SK-N-SH (cell line): ENCODE results near the gene TAF1B. TPM values are rescaled to one million over a fixed set of nuclear protein-coding genes. Genes with fewer than 3 reads are reported as not detected.
"Not testable (repeated sequence)": the region's sequence is repeated elsewhere in the genome, so short reads cannot be mapped to it uniquely, and the experiment has no call there.

Experiments
- CTCF ChIA-PET: fragments of 300-600, 350-600 bp; formaldehyde crosslinking; extraction: SDS; loops from one replicate; lab custom pipeline; 2021; lab: Yijun Ruan, JAX
- POLR2A ChIA-PET: fragments of 350-600 bp; sonication (Branson Sonifier 250); formaldehyde crosslinking; extraction: SDS; loops from one replicate; lab custom pipeline; 2020; ENCODE audit warnings: antibody characterized with exemption, inconsistent platforms; lab: Yijun Ruan, JAX
- DNase-seq: peaks from one replicate; pipeline ENCODE4 v3.0.0; 2012
- H2AFZ ChIP-seq: fragments of 200-600 bp; sonication (generic); 2 replicates; pipeline ENCODE4 v1.8.1; 2016; ENCODE audit warnings: antibody characterized with exemption, mild to moderate bottlenecking, low read depth
- H3F3A ChIP-seq: fragments of 200-600 bp; sonication (generic); replicated peaks from 2 replicates; pipeline ENCODE3; 2016; ENCODE audit warnings: antibody characterized with exemption, mild to moderate bottlenecking; ENCODE audit not compliant: insufficient read depth
- H3K27ac ChIP-seq, 2 experiments: fragments of 200-500 bp in 1 of 2; fragments of 200-600 bp in 1 of 2; sonication (Bioruptor generic) in 1 of 2; sonication (generic), shearing (Covaris generic) in 1 of 2; 2 replicates each; pipeline versions ENCODE4 v1.5.1 to v1.6.1; 2014 to 2016; ENCODE audit warnings: low read depth in 2 of 2, inconsistent platforms in 1 of 2, low read length in 1 of 2, mild to moderate bottlenecking in 1 of 2, mixed read lengths in 1 of 2
- H3K27me3 ChIP-seq: fragments of 200-600 bp; sonication (generic), shearing (Covaris generic); 2 replicates; pipeline ENCODE4 v1.6.1; 2016; ENCODE audit warnings: mixed run types; ENCODE audit not compliant: insufficient read depth
- H3K36me3 ChIP-seq, 2 experiments: fragments of 200-500 bp in 1 of 2; fragments of 200-600 bp in 1 of 2; sonication (Bioruptor generic) in 1 of 2; sonication (generic) in 1 of 2; replicated peaks in 1 of 2; 2 replicates each; pipeline versions ENCODE3 to v1.5.1; 2014 to 2016; ENCODE audit warnings: low read length in 1 of 2, mild to moderate bottlenecking in 1 of 2; ENCODE audit not compliant: insufficient read depth in 2 of 2, control insufficient read depth in 1 of 2
- H3K4me1 ChIP-seq, 2 experiments: fragments of 200-500 bp in 1 of 2; fragments of 200-600 bp in 1 of 2; sonication (Bioruptor generic) in 1 of 2; sonication (generic), shearing (Covaris generic) in 1 of 2; 2 replicates each; pipeline versions ENCODE4 v1.5.1 to v1.6.1; 2014 to 2016; ENCODE audit warnings: low read depth in 1 of 2, low read length in 1 of 2, mixed run types in 1 of 2; ENCODE audit not compliant: insufficient read depth in 2 of 2, control insufficient read depth in 1 of 2
- H3K4me2 ChIP-seq: fragments of 200-600 bp; sonication (generic), shearing (Covaris generic); 2 replicates; pipeline ENCODE4 v1.6.1; 2017; ENCODE audit warnings: mixed run types
- H3K4me3 ChIP-seq, 2 experiments: fragments of 200-500 bp in 1 of 2; fragments of 200-600 bp in 1 of 2; sonication (Bioruptor generic) in 1 of 2; sonication (generic), shearing (Covaris generic) in 1 of 2; 2 replicates each; pipeline versions ENCODE4 v1.5.1 to v1.8.1; 2014 to 2016; ENCODE audit warnings: low read depth in 2 of 2, inconsistent platforms in 1 of 2, low read length in 1 of 2, mild to moderate bottlenecking in 1 of 2, mixed read lengths in 1 of 2, moderate library complexity in 1 of 2
- H3K79me2 ChIP-seq: fragments of 200-600 bp; sonication (generic); 2 replicates; pipeline ENCODE4 v1.8.1; 2017; ENCODE audit warnings: mild to moderate bottlenecking; ENCODE audit not compliant: insufficient read depth
- H3K9ac ChIP-seq: fragments of 200-600 bp; sonication (generic); 2 replicates; pipeline ENCODE4 v1.6.1; 2017; ENCODE audit warnings: mixed run types
- H3K9me2 ChIP-seq: fragments of 200-600 bp; sonication (generic); 2 replicates; pipeline ENCODE4 v1.6.1; 2017; ENCODE audit warnings: mixed run types
- H3K9me3 ChIP-seq: fragments of 200-600 bp; sonication (generic); 2 replicates; pipeline ENCODE4 v1.6.1; 2017; ENCODE audit warnings: mixed run types, mild to moderate bottlenecking, moderate library complexity
- H4K20me1 ChIP-seq: fragments of 200-600 bp; sonication (generic); 2 replicates; pipeline ENCODE4 v1.6.1; 2017; ENCODE audit warnings: mild to moderate bottlenecking, mixed run types; ENCODE audit not compliant: insufficient read depth
- CHD2 ChIP-seq: fragments of 150-350 bp; IDR thresholded peaks from 2 replicates; pipeline ENCODE4 v1.6.1; 2018; ENCODE audit warnings: low read length; ENCODE audit not compliant: partially characterized antibody
- CTCF ChIP-seq: fragments of 200-600 bp; sonication (generic); IDR thresholded peaks from 2 replicates; pipeline ENCODE4 v1.6.1; 2017; ENCODE audit warnings: antibody characterized with exemption, mild to moderate bottlenecking, moderate library complexity
- ELF1 ChIP-seq: IDR thresholded peaks from 2 replicates; pipeline ENCODE4 v1.4.0; 2012
- FOXJ3 ChIP-seq: sonication (generic); formaldehyde crosslinking; IDR thresholded peaks from 2 replicates; pipeline ENCODE4 v1.5.1; 2020; ENCODE audit warnings: mild to moderate bottlenecking, missing genetic modification reagents
- GATA2 ChIP-seq: sonication (generic); formaldehyde crosslinking; IDR thresholded peaks from 2 replicates; pipeline ENCODE4 v1.5.0; 2020; ENCODE audit warnings: mild to moderate bottlenecking, missing genetic modification reagents
- IRF3 ChIP-seq: fragments of 150-350 bp; IDR thresholded peaks from 2 replicates; pipeline ENCODE4 v1.6.1; 2016; ENCODE audit warnings: mild to moderate bottlenecking, low read depth, low read length
- POLR2AphosphoS5 ChIP-seq: IDR thresholded peaks from 2 replicates; pipeline ENCODE4 v1.6.1; 2012; ENCODE audit warnings: low read depth, low read length
- RAD21 ChIP-seq: IDR thresholded peaks from 2 replicates; pipeline ENCODE4 v1.6.1; 2012; ENCODE audit warnings: mild to moderate bottlenecking, low read length
- RCOR1 ChIP-seq: fragments of 150-350 bp; IDR thresholded peaks from 2 replicates; pipeline ENCODE4 v1.6.1; 2017; ENCODE audit warnings: antibody characterized with exemption, low read length
- REST ChIP-seq: IDR thresholded peaks from 2 replicates; pipeline ENCODE4 v1.6.1; 2012; ENCODE audit warnings: mild to moderate bottlenecking, low read depth, low read length, moderate library complexity
- RFX5 ChIP-seq: IDR thresholded peaks from 2 replicates; pipeline ENCODE4 v1.6.1; 2012; ENCODE audit warnings: mild to moderate bottlenecking, improper control_type of control experiment, low read length
- TCF12 ChIP-seq: IDR thresholded peaks from 2 replicates; pipeline ENCODE4 v1.4.0; 2012
- USF1 ChIP-seq: IDR thresholded peaks from 2 replicates; pipeline ENCODE4 v1.4.0; 2012; ENCODE audit warnings: low read depth, borderline replicate concordance
- YY1 ChIP-seq: IDR thresholded peaks from 2 replicates; pipeline ENCODE4 v1.4.0; 2012; ENCODE audit warnings: low read depth, mild to moderate bottlenecking
- WGBS: methylation state at CpG from one replicate; pipeline ENCODE4 v1.1.6; 2017; ENCODE audit warnings: low lambda C conversion rate; 5-methylcytosine and 5-hydroxymethylcytosine counted together
- polyA plus RNA-seq, 3 experiments: library from polyadenylated mRNA; depleted of rRNA; stranded (reverse); fragments of >200 nt; gene quantifications; 2 replicates each; pipeline ENCODE4 v1.2.3, GENCODE V29; 2012

TAF1B gene
- polyA plus RNA-seq, 1 of the 3 experiments (the other 2 are of a cell fraction): 7.8 TPM

GRCh38 chr2:9832586-9832985 lies 10.7 kb upstream of the TAF1B start (continued):
- TF ChIP-seq REST (no peak), GATA2 (CRISPR knock-in tag) (no peak), RAD21 (no peak)

GRCh38 chr2:9835068-9835467 lies 8.2 kb upstream of the TAF1B start:
- H3K4me1 ChIP-seq, H3K4me2 ChIP-seq, DNase-seq, H4K20me1 ChIP-seq, H3F3A ChIP-seq, H3K4me3 ChIP-seq, H3K27ac ChIP-seq, H3K9ac ChIP-seq, H3K79me2 ChIP-seq, POLR2A ChIA-PET, H3K36me3 ChIP-seq, H3K27me3 ChIP-seq, H3K9me3 ChIP-seq, H2AFZ ChIP-seq, H3K9me2 ChIP-seq: not testable (repeated sequence)
- 67% methylated on average over 1 of the region's 1 CpG for WGBS
- CTCF ChIA-PET: interaction anchor here (2.4 kb wide), 1 partner anchor 21 kb away, joined by 14 read pairs; no protein-coding TSS in a partner anchor

GRCh38 chr2:9836074-9836473 lies 7.2 kb upstream of the TAF1B start:
- Histone ChIP-seq H2AFZ (no peak overlapping the region), H4K20me1 (no peaks in the 10 kb centered on the region), H3K36me3 (no peaks in the 10 kb centered on the region), H3K4me2 (no peak overlapping the region), H3K4me3 (no peak overlapping the region), H3K27ac (no peak overlapping the region), H3K9me3 (no peaks in the 10 kb centered on the region), H3K27me3 (no peaks in the 10 kb centered on the region; the same call in 1 of the 2 replicates), H3F3A (no peaks in the 10 kb centered on the region), H3K4me1 (no peaks in the 10 kb centered on the region), H3K9me2 (no peaks in the 10 kb centered on the region), H3K79me2 (no peaks in the 10 kb centered on the region), H3K9ac (no peak overlapping the region)
- CTCF ChIA-PET: interaction anchor here (1.9 kb wide), 1 partner anchor 23 kb away, joined by 14 read pairs; no protein-coding TSS in a partner anchor
- POLR2A ChIA-PET: interaction anchor here (0.7 kb wide), 1 partner anchor 257 kb away, joined by 5 read pairs; no protein-coding TSS in a partner anchor
- WGBS: 80% methylated on average over 3 of the region's 3 CpGs
- no peak for DNase-seq
- TF ChIP-seq USF1 (no peak), CHD2 (no peak), REST (no peak), ELF1 (no peak), YY1 (no peak), RCOR1 (no peak), RAD21 (no peak), RFX5 (no peak), CTCF (no peak), POLR2AphosphoS5 (no peak), IRF3 (no peak), FOXJ3 (CRISPR knock-in tag) (no peak), TCF12 (no peak)
